Inferior parietal cortex (tissue), 1 donor: ENCODE results near the gene PBX1.

Source experiments
- DNase-seq: peaks from one replicate; pipeline ENCODE4 v3.0.0-alpha.2; 2016; ENCODE audit errors: extremely low spot score

PBX1 gene

GRCh38 chr1:164725401-164725800, 166.4 kb downstream of the PBX1 start:
- no peak for DNase-seq

- DNase-seq, result no peak
These were observed 167.3 kb downstream of the PBX1 start for GRCh38 chr1:164726235-164726634.

- no peak for DNase-seq
These were observed 169.7 kb downstream of the PBX1 start for GRCh38 chr1:164728719-164729118.

- DNase-seq, result no peak
These were observed 172.3 kb downstream of the PBX1 start for GRCh38 chr1:164731161-164731876.

- DNase-seq, result no peak
These were observed 174.1 kb downstream of the PBX1 start for GRCh38 chr1:164733070-164733469.

GRCh38 chr1:164733734-164734133, 174.8 kb downstream of the PBX1 start:
- no peak for DNase-seq

GRCh38 chr1:164735315-164736052, 176.5 kb downstream of the PBX1 start:
- peak; percentile 69 for DNase-seq

GRCh38 chr1:164736137-164736536, 177.2 kb downstream of the PBX1 start:
- no peak for DNase-seq

- no peak for DNase-seq
These were observed 180.2 kb downstream of the PBX1 start for GRCh38 chr1:164739189-164739588.

- no peak for DNase-seq
These were observed 181.1 kb downstream of the PBX1 start for GRCh38 chr1:164740000-164740526.

- DNase-seq, result no peak
These were observed 183.8 kb downstream of the PBX1 start for GRCh38 chr1:164742745-164743144.

GRCh38 chr1:164743976-164744375, 185.0 kb downstream of the PBX1 start:
- no peak for DNase-seq

GRCh38 chr1:164745736-164746135, 186.8 kb downstream of the PBX1 start:
- no peak for DNase-seq

- DNase-seq, result no peak
These were observed 187.6 kb downstream of the PBX1 start for GRCh38 chr1:164746632-164747031.

- no peak for DNase-seq
These were observed 189.4 kb downstream of the PBX1 start for GRCh38 chr1:164748253-164748899.

- DNase-seq, result no peak
These were observed 194.6 kb downstream of the PBX1 start for GRCh38 chr1:164753521-164754077.

GRCh38 chr1:164754088-164754600, 195.2 kb downstream of the PBX1 start:
- peak; percentile 65 for DNase-seq

GRCh38 chr1:164755690-164756089, 196.7 kb downstream of the PBX1 start:
- no peak for DNase-seq

GRCh38 chr1:164756741-164757140, 197.8 kb downstream of the PBX1 start:
- no peak for DNase-seq

- DNase-seq, result no peak
These were observed 198.6 kb downstream of the PBX1 start for GRCh38 chr1:164757625-164758024.

- DNase-seq, result no peak
These were observed 200.3 kb downstream of the PBX1 start for GRCh38 chr1:164759144-164759920.
